ENCODE results near the gene LAMA2.

DNA sequence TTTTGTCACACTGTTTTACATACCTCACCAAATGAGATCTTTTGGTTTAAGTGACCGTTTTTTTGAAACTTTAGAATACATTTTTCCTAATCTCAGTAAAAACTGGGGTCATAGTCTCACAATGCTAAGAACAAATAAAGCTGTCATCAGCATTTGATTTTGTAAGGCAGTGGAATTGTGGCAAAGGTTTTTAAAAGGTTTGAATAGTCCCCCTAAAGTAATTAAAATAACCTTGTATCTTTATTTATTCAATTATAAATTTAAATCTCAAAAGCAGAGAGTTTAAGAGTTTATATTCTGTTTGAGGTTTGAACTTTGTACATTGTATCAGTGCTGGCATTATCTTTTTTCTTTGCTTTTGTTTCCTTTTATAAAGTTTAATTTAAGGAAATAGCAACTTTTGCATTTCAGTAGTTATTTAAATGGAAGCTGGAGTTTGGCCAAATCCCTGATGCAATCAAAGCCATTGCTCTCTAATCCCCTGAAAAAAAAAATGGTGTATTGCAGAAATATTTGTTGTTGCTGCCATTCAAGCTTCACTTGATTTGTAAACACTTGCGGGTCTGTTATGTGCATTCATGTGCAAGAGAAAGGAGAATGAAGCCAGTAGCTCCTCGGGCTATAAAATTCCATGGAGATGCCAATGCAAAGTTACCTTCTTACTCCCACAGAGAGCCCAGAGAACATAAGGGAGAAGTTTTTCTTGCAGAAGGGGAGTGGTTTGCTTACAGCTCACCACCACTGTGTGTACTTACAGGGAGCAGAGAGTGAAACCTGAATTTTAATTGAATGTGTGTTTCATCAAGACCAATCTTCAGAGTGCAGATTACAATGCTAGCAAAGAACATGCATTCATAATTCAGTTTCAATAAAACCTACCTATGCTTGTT lies 435.2 kb downstream of the LAMA2 start:
- TF ChIP-seq, protein P1, sequence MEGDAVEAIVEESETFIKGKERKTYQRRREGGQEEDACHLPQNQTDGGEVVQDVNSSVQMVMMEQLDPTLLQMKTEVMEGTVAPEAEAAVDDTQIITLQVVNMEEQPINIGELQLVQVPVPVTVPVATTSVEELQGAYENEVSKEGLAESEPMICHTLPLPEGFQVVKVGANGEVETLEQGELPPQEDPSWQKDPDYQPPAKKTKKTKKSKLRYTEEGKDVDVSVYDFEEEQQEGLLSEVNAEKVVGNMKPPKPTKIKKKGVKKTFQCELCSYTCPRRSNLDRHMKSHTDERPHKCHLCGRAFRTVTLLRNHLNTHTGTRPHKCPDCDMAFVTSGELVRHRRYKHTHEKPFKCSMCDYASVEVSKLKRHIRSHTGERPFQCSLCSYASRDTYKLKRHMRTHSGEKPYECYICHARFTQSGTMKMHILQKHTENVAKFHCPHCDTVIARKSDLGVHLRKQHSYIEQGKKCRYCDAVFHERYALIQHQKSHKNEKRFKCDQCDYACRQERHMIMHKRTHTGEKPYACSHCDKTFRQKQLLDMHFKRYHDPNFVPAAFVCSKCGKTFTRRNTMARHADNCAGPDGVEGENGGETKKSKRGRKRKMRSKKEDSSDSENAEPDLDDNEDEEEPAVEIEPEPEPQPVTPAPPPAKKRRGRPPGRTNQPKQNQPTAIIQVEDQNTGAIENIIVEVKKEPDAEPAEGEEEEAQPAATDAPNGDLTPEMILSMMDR (IDR thresholded peaks at IDR 0.05; ENCODE audit: low read depth, low read length), result no peak
- TF ChIP-seq EZH2phosphoT487 (IDR thresholded peaks at IDR 0.05; ENCODE audit: low read depth), result no peak
